HG03571 (cell line): Measurements from ENCODE around the gene FBXO10.

Experiments
- ATAC-seq: cut with Tn5 transposase; IDR thresholded peaks from one replicate; pipeline ENCODE4 v1.9.1; 2021; ENCODE audit not compliant: unreplicated experiment

The FBXO10 gene

GRCh38 chr9:37551468-37551867 lies 24.7 kb downstream of the FBXO10 start:
- ATAC-seq: no peak

GRCh38 chr9:37550781-37551180 lies 25.4 kb downstream of the FBXO10 start:
- ATAC-seq: no peak

DNA sequence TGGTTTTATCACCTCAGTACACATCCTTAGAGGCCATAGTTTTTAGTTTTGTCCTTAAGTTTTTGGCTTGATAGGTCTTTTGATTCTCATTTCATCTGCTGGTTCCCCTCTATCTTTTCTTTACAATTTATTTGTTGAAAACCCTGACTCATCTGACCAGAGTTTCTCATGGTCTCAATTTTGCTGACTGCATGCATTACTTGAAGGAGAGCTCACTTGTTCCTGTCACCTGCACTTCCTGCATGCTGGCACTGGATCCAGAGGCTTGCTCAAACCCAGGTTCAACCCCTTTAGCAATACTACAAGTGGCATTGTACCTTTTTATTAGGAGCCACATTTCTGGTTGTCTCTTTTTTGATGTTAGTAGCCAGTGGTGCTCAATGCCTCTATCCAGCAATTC lies 26.7 kb downstream of the FBXO10 start:
- ATAC-seq: no peak

- no peak for ATAC-seq
These were observed 28.8 kb downstream of the FBXO10 start for GRCh38 chr9:37547328-37547878.

GRCh38 chr9:37543468-37543867 lies 32.7 kb downstream of the FBXO10 start:
- ATAC-seq: no peak

DNA sequence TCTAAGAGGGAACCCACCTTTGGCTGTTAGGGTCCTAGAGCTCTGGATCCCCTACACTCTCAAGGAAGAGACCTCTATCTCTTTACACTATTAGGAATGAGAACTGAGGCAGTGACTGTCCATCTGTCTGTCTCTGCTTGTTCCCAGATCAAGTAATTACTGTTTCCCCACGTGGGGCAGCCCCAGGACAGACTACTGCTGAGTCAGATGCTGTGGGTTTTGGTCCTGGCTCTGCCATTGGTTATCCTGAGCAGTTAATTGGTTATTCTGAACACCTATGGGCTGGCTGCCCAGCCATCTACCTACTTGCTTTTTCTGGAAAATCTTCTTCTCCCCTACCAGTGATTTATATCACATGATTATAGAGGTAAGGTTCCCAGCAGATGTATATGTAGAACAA lies 33.3 kb downstream of the FBXO10 start:
- no peak for ATAC-seq

DNA sequence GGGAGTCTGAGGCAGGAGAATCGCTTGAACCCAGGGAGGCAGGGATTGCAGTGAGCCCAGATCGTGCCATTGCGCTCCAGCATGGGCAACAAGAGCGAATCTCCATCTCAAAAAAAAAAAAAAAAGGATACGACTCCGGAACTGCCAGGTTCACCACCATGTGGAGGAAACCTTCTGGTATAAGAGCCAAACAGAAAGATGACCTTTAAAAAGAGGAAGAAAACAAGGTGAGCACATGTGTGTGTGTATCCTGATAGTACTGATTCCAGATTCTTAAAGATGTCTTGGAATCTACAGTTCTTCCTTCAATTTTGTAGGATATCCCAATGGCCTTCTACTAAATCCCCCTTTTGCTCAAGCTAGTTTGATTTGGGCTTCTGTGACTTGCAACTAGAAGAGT lies 33.7 kb downstream of the FBXO10 start:
- no peak for ATAC-seq

GRCh38 chr9:37541465-37541864 lies 34.7 kb downstream of the FBXO10 start:
- ATAC-seq: no peak

GRCh38 chr9:37540634-37541033 lies 35.5 kb downstream of the FBXO10 start:
- ATAC-seq: no peak

DNA sequence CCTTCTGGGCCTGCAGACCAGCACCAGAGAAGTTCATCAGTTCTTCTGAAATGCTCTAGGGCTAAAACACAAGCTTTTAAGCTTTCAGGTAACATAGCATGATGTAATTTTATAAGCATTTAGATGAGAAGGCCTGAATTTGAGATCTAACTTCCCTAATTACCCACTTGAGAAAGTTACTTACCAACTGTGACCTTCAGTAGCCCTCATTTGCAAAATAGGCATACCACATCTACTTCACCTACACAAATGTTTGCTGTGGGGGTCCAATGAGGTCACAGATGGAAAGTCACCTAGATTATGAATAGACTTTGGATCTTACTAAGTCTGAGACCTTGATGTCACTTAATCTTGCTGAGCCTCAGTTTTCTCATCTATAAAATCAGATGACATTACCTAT lies 36.5 kb downstream of the FBXO10 start:
- ATAC-seq: no peak

- ATAC-seq: no peak
These were observed 38.1 kb downstream of the FBXO10 start for GRCh38 chr9:37538099-37538498.

DNA sequence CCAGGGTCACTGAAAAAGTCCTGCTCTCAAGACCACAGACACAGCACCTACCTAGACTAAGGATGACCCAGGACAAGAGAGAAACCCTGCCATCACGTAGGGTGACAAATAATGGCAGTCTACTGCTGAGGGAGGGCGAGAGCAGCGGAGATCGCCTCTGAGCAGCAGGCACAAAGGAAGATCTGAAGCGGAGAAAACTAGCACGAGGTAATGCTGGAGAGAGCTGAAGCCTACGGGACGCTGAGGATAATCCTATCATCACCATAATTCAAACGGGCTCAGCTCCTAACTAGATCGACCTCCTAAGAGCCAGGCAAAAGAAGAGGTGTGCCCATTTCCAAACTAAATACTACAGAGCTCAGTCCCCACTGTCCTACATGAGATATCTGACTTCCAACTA lies 41.3 kb downstream of the FBXO10 start:
- no peak for ATAC-seq

GRCh38 chr9:37534412-37534811 lies 41.8 kb downstream of the FBXO10 start:
- no peak for ATAC-seq

- ATAC-seq: no peak
These were observed 44.5 kb downstream of the FBXO10 start for GRCh38 chr9:37531699-37532098.

GRCh38 chr9:37528652-37529471 lies 47.3 kb downstream of the FBXO10 start:
- ATAC-seq: no peak

- no peak for ATAC-seq
These were observed 52.3 kb downstream of the FBXO10 start for GRCh38 chr9:37523916-37524315.

DNA sequence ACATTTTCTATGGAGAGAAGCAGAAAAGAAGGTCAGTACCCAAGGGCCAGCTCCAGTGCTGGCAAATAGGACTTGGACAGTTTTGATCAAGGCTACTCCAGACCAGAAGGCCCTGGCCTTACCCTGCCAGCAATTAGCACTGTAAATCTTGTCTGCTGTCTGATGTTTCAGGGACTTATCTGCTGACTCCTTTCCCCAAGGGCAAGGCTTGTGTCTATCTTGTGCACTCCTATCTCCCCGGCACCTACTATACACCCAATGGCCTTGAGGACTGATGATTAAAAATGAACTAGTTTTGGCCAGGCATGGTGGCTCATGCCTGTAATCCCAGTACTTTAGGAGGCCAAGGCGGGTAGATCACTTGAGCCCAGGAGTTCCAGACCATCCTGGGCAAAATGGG lies 53.2 kb downstream of the FBXO10 start:
- no peak for ATAC-seq

DNA sequence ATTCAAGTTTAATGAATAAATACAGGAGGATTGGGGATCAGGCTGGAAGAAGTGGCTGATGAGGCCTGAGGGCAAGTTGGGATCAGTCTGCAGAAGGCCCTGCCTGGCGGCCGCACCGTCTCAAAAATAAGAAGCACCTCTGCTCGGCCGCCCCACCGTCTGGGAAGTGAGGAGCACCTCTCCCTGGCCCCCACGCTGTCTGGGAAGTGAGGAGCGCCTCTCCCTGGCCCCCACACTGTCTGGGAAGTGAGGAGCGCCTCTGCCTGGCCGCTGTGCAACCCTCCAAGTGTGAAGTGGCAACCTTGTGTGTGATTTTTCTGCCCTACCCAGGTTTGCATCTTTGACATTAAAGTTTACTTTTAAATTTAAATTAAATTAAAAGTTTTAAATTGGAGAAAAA lies 55.1 kb downstream of the FBXO10 start:
- no peak for ATAC-seq

- ATAC-seq: no peak
These were observed 55.5 kb downstream of the FBXO10 start for GRCh38 chr9:37520641-37521040.

DNA sequence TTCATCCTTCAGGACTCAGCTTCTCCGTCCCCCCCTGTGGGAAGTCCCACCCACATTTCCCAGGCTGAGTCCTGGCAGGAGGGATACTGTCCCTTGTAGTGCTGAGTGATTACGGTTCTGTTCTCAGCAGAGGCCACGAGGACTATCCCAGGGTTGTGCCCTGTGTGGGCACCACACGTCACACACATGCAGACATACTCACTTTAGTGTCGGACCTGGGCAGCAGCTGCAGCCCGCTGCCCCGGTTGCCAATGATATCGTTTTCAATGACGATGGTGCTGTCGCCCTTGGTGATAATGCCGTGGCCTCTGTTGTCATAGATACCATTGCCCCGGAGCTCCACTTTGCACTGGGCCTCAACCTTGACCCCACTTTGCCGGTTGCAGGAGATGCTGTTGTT lies 58.3 kb downstream of the FBXO10 start:
- no peak for ATAC-seq

- ATAC-seq: no peak
These were observed 60.4 kb downstream of the FBXO10 start for GRCh38 chr9:37515620-37516258.

- no peak for ATAC-seq
These were observed 61.2 kb downstream of the FBXO10 start for GRCh38 chr9:37514999-37515398.
